Prostate gland (tissue), 2 donors: ENCODE data around the gene HS3ST3A1.

Source experiments
- CTCF ChIP-seq, 4 experiments: fragments of 200-600 bp in 2 of 4; fragments of 450-650 bp in 2 of 4; sonication (generic) in 2 of 4; IDR thresholded peaks; 1 replicate in 3 of 4; 2 replicates in 1 of 4; pipeline ENCODE4 v1.5.1; 2016 to 2019; ENCODE audit warnings: antibody characterized with exemption in 4 of 4, mild to moderate bottlenecking in 2 of 4, moderate library complexity in 2 of 4
- POLR2A ChIP-seq: fragments of 450-650 bp; IDR thresholded peaks from one replicate; pipeline ENCODE4 v1.6.1; 2016; ENCODE audit warnings: antibody characterized with exemption, mild to moderate bottlenecking
- POLR2AphosphoS5 ChIP-seq: sonication (generic); formaldehyde crosslinking; IDR thresholded peaks from one replicate; pipeline ENCODE4 v1.6.1; 2017; ENCODE audit warnings: antibody characterized with exemption

- TF ChIP-seq POLR2A (no peak), CTCF (IDR thresholded peaks at IDR 0.05) (no peak), POLR2AphosphoS5 (no peak)
Measured at GRCh38 chr17:13476720-13477119, 125.0 kb downstream of the HS3ST3A1 start.
